ENCODE measurements around the gene CCDC112. TPM values are rescaled to one million over a fixed set of nuclear protein-coding genes. Genes with fewer than 3 reads are reported as not detected.

The CCDC112 gene
- total and polyA plus RNA-seq, 2 donors (not counting 3 experiments of a cell fraction or from before 2014, with no cell fraction given), result 2.4 to 9.6 TPM

GRCh38 chr5:115289104-115289503 lies 7.3 kb downstream of the CCDC112 start:
- Histone ChIP-seq H3K4me1 (ENCODE audit: control insufficient read depth, extremely low read depth, insufficient read depth, low read length) (no peaks in the 10 kb centered on the region), H3K9me3 (replicated peaks; ENCODE audit: control insufficient read depth, insufficient read depth, low read length) (no peaks in the 10 kb centered on the region), H3K27me3 (ENCODE audit: control insufficient read depth in 2 of 2, insufficient read depth in 2 of 2, low read length in 2 of 2) (no peaks in the 10 kb centered on the region), H2AFZ (ENCODE audit: low read depth, low read length) (no peak overlapping the region), H3K9me1 (replicated peaks; ENCODE audit: control insufficient read depth, extremely low read depth, insufficient read depth, low read length) (no peaks in the 10 kb centered on the region), H4K20me1 (replicated peaks; ENCODE audit: control insufficient read depth, extremely low read depth, insufficient read depth, low read length) (no peaks in the 10 kb centered on the region), H3K27ac (ENCODE audit: insufficient read depth, low read depth, low read length) (no peak overlapping the region), H3K4me3 (replicated peaks in 1 of 3; ENCODE audit: insufficient read depth in 1 of 3, low read depth in 1 of 3, low read length in 3 of 3) (no peak overlapping the region), H3K36me3 (ENCODE audit: control insufficient read depth in 2 of 2, extremely low read depth in 1 of 2, insufficient read depth in 2 of 2, low read length in 2 of 2) (no peaks in the 10 kb centered on the region), H3K9ac (replicated peaks; ENCODE audit: extremely low read depth, insufficient read depth, low read length) (no peak overlapping the region), H3K4me2 (ENCODE audit: insufficient read depth, low read length) (no peak overlapping the region), H3K79me2 (ENCODE audit: control insufficient read depth, insufficient read depth, low read length) (peaks cover 17% of the 10 kb centered on the region)
- FAIRE-seq (no peak), DNase-seq (ENCODE audit: low read depth, low spot score) (no peak)
- BruUV-seq (replicated peaks), result no TSS peak
- intact Hi-C loops (cut with micrococcal nuclease) (no loop called here), dilution Hi-C loops (cut with MboI; ENCODE audit: extremely low pct_ligation_motif_present, low sequenced_read_pairs) (no loop called here)
- no peak for TF ChIP-seq FOS (IDR thresholded peaks at IDR 0.05; ENCODE audit: borderline replicate concordance, insufficient read depth, low read length)
- TF ChIP-seq POLR2A (IDR thresholded peaks at IDR 0.05; ENCODE audit: low read depth, low read length), result no peak
- TF ChIP-seq MAX (IDR thresholded peaks at IDR 0.05; ENCODE audit: insufficient read depth, insufficient read length), result no peak
- no peak for TF ChIP-seq EZH2 (IDR thresholded peaks at IDR 0.05; ENCODE audit: borderline replicate concordance, low read depth, low read length, severe bottlenecking)
- TF ChIP-seq JUN (IDR thresholded peaks at IDR 0.05; ENCODE audit: borderline replicate concordance, insufficient read depth, insufficient read length, low read depth), result no peak
- no peak for TF ChIP-seq MYC (IDR thresholded peaks at IDR 0.05; ENCODE audit: low read depth, low read length)
- no peak for TF ChIP-seq POLR2AphosphoS5 (IDR thresholded peaks at IDR 0.05; ENCODE audit: insufficient read depth, low read depth, low read length)
- TF ChIP-seq CTCF (IDR thresholded peaks at IDR 0.05; ENCODE audit: extremely low read depth in 1 of 2, insufficient read depth in 1 of 2, low read depth in 1 of 2, low read length in 2 of 2), result no peak
- no peak for TF ChIP-seq GATA2 (IDR thresholded peaks at IDR 0.05; ENCODE audit: insufficient read depth, insufficient read length, low read depth, low read length)
- POLR2A ChIA-PET, result no interaction called here
- CTCF ChIA-PET, result no interaction called here

Data from endothelial cell of umbilical vein (primary cell).